Measurements from ENCODE around the gene FBXO46.
"Not testable (repeated sequence)": the region's sequence is repeated elsewhere in the genome, so short reads cannot be mapped to it uniquely, and the experiment has no call there.

FBXO46 gene

GRCh38 chr19:45757695-45758094, 27.0 kb upstream of the FBXO46 start:
- no peaks in the 10 kb centered on the region for H3K36me3 ChIP-seq (ENCODE audit: control insufficient read depth in 2 of 2, insufficient read depth in 2 of 2, low read length in 2 of 2)

GRCh38 chr19:45754323-45754722, 23.6 kb upstream of the FBXO46 start:
- H3K9me3 ChIP-seq (ENCODE audit: control insufficient read depth in 2 of 2, low read length in 2 of 2), result no peaks in the 10 kb centered on the region
- H3K27me3 ChIP-seq (ENCODE audit: control insufficient read depth in 2 of 2, insufficient read depth in 2 of 2, low read length in 2 of 2), result no peaks in the 10 kb centered on the region
- H3K27ac ChIP-seq (ENCODE audit: low read depth in 2 of 2, low read length in 2 of 2), result no peak overlapping the region
- no peak overlapping the region for H3K9ac ChIP-seq (ENCODE audit: low read depth in 1 of 2, low read length in 2 of 2)
- no peaks in the 10 kb centered on the region for H3K4me1 ChIP-seq (ENCODE audit: control insufficient read depth in 2 of 2, insufficient read depth in 2 of 2, low read length in 2 of 2)
- no peak overlapping the region for H3K4me3 ChIP-seq (ENCODE audit: low read length in 2 of 2)
- no peaks in the 10 kb centered on the region for H3K36me3 ChIP-seq (ENCODE audit: control insufficient read depth in 2 of 2, insufficient read depth in 2 of 2, low read length in 2 of 2)

More at GRCh38 chr19:45757695-45758094, 27.0 kb upstream of the FBXO46 start:
- Histone ChIP-seq H3K4me3 (ENCODE audit: low read length in 2 of 2) (no peak overlapping the region), H3K27ac (ENCODE audit: low read depth in 2 of 2, low read length in 2 of 2) (no peak overlapping the region), H3K4me1 (ENCODE audit: control insufficient read depth in 2 of 2, insufficient read depth in 2 of 2, low read length in 2 of 2) (no peaks in the 10 kb centered on the region), H3K9me3 (ENCODE audit: control insufficient read depth in 2 of 2, low read length in 2 of 2) (no peaks in the 10 kb centered on the region), H3K27me3 (ENCODE audit: control insufficient read depth in 2 of 2, insufficient read depth in 2 of 2, low read length in 2 of 2) (no peaks in the 10 kb centered on the region), H3K9ac (ENCODE audit: low read depth in 1 of 2, low read length in 2 of 2) (no peak overlapping the region)

- no peak overlapping the region for H3K4me3 ChIP-seq (ENCODE audit: low read length in 2 of 2)
- H3K4me1 ChIP-seq (ENCODE audit: control insufficient read depth in 2 of 2, insufficient read depth in 2 of 2, low read length in 2 of 2), result no peaks in the 10 kb centered on the region
- H3K9ac ChIP-seq (ENCODE audit: low read depth in 1 of 2, low read length in 2 of 2), result no peak overlapping the region
- H3K36me3 ChIP-seq (ENCODE audit: control insufficient read depth in 2 of 2, insufficient read depth in 2 of 2, low read length in 2 of 2), result no peaks in the 10 kb centered on the region
- no peaks in the 10 kb centered on the region for H3K9me3 ChIP-seq (ENCODE audit: control insufficient read depth in 2 of 2, low read length in 2 of 2)
- no peak overlapping the region for H3K27ac ChIP-seq (ENCODE audit: low read depth in 2 of 2, low read length in 2 of 2)
- no peaks in the 10 kb centered on the region for H3K27me3 ChIP-seq (ENCODE audit: control insufficient read depth in 2 of 2, insufficient read depth in 2 of 2, low read length in 2 of 2)
Observed at GRCh38 chr19:45753548-45753947, 22.9 kb upstream of the FBXO46 start.

- Histone ChIP-seq H3K9ac (ENCODE audit: low read depth in 1 of 2, low read length in 2 of 2) (no peak overlapping the region), H3K36me3 (ENCODE audit: control insufficient read depth in 2 of 2, insufficient read depth in 2 of 2, low read length in 2 of 2) (no peaks in the 10 kb centered on the region), H3K27me3 (ENCODE audit: control insufficient read depth in 2 of 2, insufficient read depth in 2 of 2, low read length in 2 of 2) (no peaks in the 10 kb centered on the region), H3K4me3 (ENCODE audit: low read length in 2 of 2) (no peak overlapping the region), H3K9me3 (ENCODE audit: control insufficient read depth in 2 of 2, low read length in 2 of 2) (no peaks in the 10 kb centered on the region), H3K4me1 (ENCODE audit: control insufficient read depth in 2 of 2, insufficient read depth in 2 of 2, low read length in 2 of 2) (no peaks in the 10 kb centered on the region), H3K27ac (ENCODE audit: low read depth in 2 of 2, low read length in 2 of 2) (no peak overlapping the region)
Observed at GRCh38 chr19:45752639-45753038, 21.9 kb upstream of the FBXO46 start.

GRCh38 chr19:45751483-45751882, 20.8 kb upstream of the FBXO46 start:
- H3K27me3 ChIP-seq (ENCODE audit: control insufficient read depth in 2 of 2, insufficient read depth in 2 of 2, low read length in 2 of 2); H3K4me3 ChIP-seq (ENCODE audit: low read length in 2 of 2); H3K27ac ChIP-seq (ENCODE audit: low read depth in 2 of 2, low read length in 2 of 2); H3K4me1 ChIP-seq (ENCODE audit: control insufficient read depth in 2 of 2, insufficient read depth in 2 of 2, low read length in 2 of 2); H3K9ac ChIP-seq (ENCODE audit: low read depth in 1 of 2, low read length in 2 of 2); H3K9me3 ChIP-seq (ENCODE audit: control insufficient read depth in 2 of 2, low read length in 2 of 2); H3K36me3 ChIP-seq (ENCODE audit: control insufficient read depth in 2 of 2, insufficient read depth in 2 of 2, low read length in 2 of 2): not testable (repeated sequence)

GRCh38 chr19:45747513-45747912, 16.8 kb upstream of the FBXO46 start:
- H3K4me3 ChIP-seq (ENCODE audit: low read length in 2 of 2), result no peak overlapping the region
- H3K4me1 ChIP-seq (ENCODE audit: control insufficient read depth in 2 of 2, insufficient read depth in 2 of 2, low read length in 2 of 2), result no peaks in the 10 kb centered on the region
- H3K9me3 ChIP-seq (ENCODE audit: control insufficient read depth in 2 of 2, low read length in 2 of 2), result no peaks in the 10 kb centered on the region
- H3K27ac ChIP-seq (ENCODE audit: low read depth in 2 of 2, low read length in 2 of 2), result no peak overlapping the region
- no peak overlapping the region for H3K9ac ChIP-seq (ENCODE audit: low read depth in 1 of 2, low read length in 2 of 2)
- H3K27me3 ChIP-seq (ENCODE audit: control insufficient read depth in 2 of 2, insufficient read depth in 2 of 2, low read length in 2 of 2), result peaks cover 0 to 4% of the 10 kb centered on the region in 2 donors
- no peaks in the 10 kb centered on the region for H3K36me3 ChIP-seq (ENCODE audit: control insufficient read depth in 2 of 2, insufficient read depth in 2 of 2, low read length in 2 of 2)

- Histone ChIP-seq H3K9ac (ENCODE audit: low read depth in 1 of 2, low read length in 2 of 2) (no peak overlapping the region), H3K4me3 (ENCODE audit: low read length in 2 of 2) (no peak overlapping the region), H3K4me1 (ENCODE audit: control insufficient read depth in 2 of 2, insufficient read depth in 2 of 2, low read length in 2 of 2) (no peaks in the 10 kb centered on the region), H3K27me3 (ENCODE audit: control insufficient read depth in 2 of 2, insufficient read depth in 2 of 2, low read length in 2 of 2) (peaks cover 0 to 4% of the 10 kb centered on the region in 2 donors), H3K9me3 (ENCODE audit: control insufficient read depth in 2 of 2, low read length in 2 of 2) (no peaks in the 10 kb centered on the region), H3K36me3 (ENCODE audit: control insufficient read depth in 2 of 2, insufficient read depth in 2 of 2, low read length in 2 of 2) (no peaks in the 10 kb centered on the region), H3K27ac (ENCODE audit: low read depth in 2 of 2, low read length in 2 of 2) (no peak overlapping the region)
Observed at GRCh38 chr19:45746866-45747265, 16.2 kb upstream of the FBXO46 start.

- Histone ChIP-seq H3K36me3 (ENCODE audit: control insufficient read depth in 2 of 2, insufficient read depth in 2 of 2, low read length in 2 of 2) (no peaks in the 10 kb centered on the region), H3K9ac (ENCODE audit: low read depth in 1 of 2, low read length in 2 of 2) (no peak overlapping the region), H3K4me1 (ENCODE audit: control insufficient read depth in 2 of 2, insufficient read depth in 2 of 2, low read length in 2 of 2) (no peaks in the 10 kb centered on the region), H3K27ac (ENCODE audit: low read depth in 2 of 2, low read length in 2 of 2) (no peak overlapping the region), H3K27me3 (ENCODE audit: control insufficient read depth in 2 of 2, insufficient read depth in 2 of 2, low read length in 2 of 2) (peaks cover 0 to 4% of the 10 kb centered on the region in 2 donors), H3K4me3 (ENCODE audit: low read length in 2 of 2) (no peak overlapping the region), H3K9me3 (ENCODE audit: control insufficient read depth in 2 of 2, low read length in 2 of 2) (no peaks in the 10 kb centered on the region)
Observed at GRCh38 chr19:45745606-45746005, 14.9 kb upstream of the FBXO46 start.

- no peaks in the 10 kb centered on the region for H3K36me3 ChIP-seq (ENCODE audit: control insufficient read depth in 2 of 2, insufficient read depth in 2 of 2, low read length in 2 of 2)
- peaks cover 0 to 4% of the 10 kb centered on the region in 2 donors for H3K27me3 ChIP-seq (ENCODE audit: control insufficient read depth in 2 of 2, insufficient read depth in 2 of 2, low read length in 2 of 2)
- no peaks in the 10 kb centered on the region for H3K9me3 ChIP-seq (ENCODE audit: control insufficient read depth in 2 of 2, low read length in 2 of 2)
- H3K9ac ChIP-seq (ENCODE audit: low read depth in 1 of 2, low read length in 2 of 2), result no peak overlapping the region
- H3K4me3 ChIP-seq (ENCODE audit: low read length in 2 of 2), result no peak overlapping the region
- H3K27ac ChIP-seq (ENCODE audit: low read depth in 2 of 2, low read length in 2 of 2), result no peak overlapping the region
- no peaks in the 10 kb centered on the region for H3K4me1 ChIP-seq (ENCODE audit: control insufficient read depth in 2 of 2, insufficient read depth in 2 of 2, low read length in 2 of 2)
Observed at GRCh38 chr19:45742969-45743368, 12.3 kb upstream of the FBXO46 start.

GRCh38 chr19:45739498-45740439, 9.1 kb upstream of the FBXO46 start:
- Histone ChIP-seq H3K9ac (ENCODE audit: low read depth in 1 of 2, low read length in 2 of 2) (no peak overlapping the region), H3K27me3 (ENCODE audit: control insufficient read depth in 2 of 2, insufficient read depth in 2 of 2, low read length in 2 of 2) (no peaks in the 10 kb centered on the region), H3K4me1 (ENCODE audit: control insufficient read depth in 2 of 2, insufficient read depth in 2 of 2, low read length in 2 of 2) (no peaks in the 10 kb centered on the region), H3K4me3 (ENCODE audit: low read length in 2 of 2) (no peak overlapping the region), H3K9me3 (ENCODE audit: control insufficient read depth in 2 of 2, low read length in 2 of 2) (no peaks in the 10 kb centered on the region), H3K36me3 (ENCODE audit: control insufficient read depth in 2 of 2, insufficient read depth in 2 of 2, low read length in 2 of 2) (no peaks in the 10 kb centered on the region), H3K27ac (ENCODE audit: low read depth in 2 of 2, low read length in 2 of 2) (no peak overlapping the region)
